Stimulated activated CD4-positive, alpha-beta T cell treated with anti-CD3 and anti-CD28 coated beads, Interleukin-4, amount 100 ng/mL, for 4 hours (primary cell): ENCODE measurements around the gene HS6ST3.

Source experiments
- DNase-seq, 2 experiments: peaks; one replicate each; pipeline ENCODE4 v3.0.0-alpha.2; 2020

Gene HS6ST3

DNA sequence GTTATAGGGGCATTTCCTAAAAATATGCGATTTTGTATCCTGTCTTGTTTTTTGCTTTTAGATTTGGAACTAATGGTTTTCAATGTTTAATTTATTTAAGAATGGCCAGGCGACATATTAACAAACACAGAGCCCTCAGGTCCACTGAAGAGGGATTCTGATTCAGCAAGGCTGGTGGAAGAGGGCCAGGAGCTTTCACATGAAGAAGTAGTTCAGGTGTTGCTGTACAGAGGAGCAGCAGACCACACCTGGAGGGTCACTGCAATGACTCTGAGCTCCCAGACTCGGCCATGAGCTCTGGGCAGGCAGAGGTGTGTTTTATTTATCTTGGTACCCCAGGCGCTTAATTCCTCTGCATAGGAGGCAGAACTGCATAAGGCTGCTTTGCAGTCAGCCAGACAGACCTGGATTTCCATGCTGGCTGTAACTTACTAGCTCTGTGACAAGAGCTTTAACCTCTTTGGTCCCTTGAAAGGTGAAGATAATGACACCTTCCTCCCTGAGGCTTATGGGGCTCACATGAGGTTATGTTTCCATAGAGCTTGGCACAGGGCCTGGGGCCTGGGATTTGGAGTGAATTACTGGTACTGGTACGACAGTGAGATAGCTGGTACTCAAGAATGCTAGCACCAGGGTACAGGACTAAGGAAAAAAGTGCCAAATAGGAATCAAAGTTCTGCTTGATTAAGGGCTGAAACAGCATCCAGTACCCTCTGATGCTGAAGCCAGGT is 719.6 kb downstream of the HS6ST3 start:
- no peak for DNase-seq

DNA sequence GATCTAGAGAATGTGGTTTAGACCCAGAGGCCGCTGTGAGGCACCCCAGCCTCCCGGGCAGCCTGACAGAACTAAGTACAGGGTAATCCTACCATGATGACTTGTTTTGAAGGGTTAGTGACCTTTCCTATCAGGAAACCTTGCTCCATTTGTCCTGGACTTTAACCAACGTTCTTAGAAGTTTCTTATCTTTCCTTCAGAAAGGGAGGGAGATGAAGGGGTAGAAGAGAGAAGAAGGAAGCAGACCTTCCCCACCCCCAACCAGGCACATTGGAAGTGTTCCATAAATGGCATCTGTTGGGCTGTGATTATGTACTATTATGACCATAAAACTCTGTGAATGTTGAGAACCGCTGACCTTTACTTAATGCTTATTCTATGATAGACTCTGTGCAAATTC is 720.2 kb downstream of the HS6ST3 start:
- no peak for DNase-seq

DNA sequence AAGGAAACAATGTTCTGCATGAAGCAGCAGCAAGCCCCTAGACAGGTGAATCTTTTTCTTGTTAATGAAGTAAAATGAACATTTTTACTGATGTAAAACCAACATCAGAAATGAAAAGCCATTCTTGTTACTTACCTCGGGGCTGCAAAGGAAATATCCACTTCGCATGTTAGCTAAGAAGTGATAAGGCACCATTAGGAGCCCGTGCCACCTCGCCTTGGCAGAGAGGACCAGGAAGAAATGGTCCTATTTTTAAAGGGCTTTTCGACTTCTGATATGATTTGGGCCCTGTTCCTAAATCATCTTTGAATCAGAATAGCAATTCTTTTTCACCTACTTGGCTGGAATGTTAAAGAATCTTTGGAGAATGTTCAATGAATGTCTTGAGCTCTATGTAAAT is 721.1 kb downstream of the HS6ST3 start:
- DNase-seq, result no peak

DNA sequence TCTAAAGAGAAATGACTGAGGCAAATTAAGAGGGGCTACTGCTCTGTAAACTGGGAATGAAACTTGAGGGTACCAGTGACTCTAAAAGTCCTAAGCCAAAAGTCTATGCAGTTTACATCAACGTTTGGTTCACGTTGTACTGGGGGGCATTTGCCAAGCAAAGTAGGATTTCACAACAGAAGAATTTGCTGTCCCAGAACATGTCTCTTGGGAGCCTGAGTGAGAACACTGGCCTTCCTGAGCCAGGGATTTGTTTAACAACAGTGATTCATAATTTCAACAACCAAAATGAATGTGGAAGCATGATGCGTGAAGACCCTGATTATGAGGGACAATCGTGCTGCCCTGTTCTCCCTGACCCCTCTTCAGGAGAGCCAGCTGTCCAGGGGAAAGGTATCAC is 726.4 kb downstream of the HS6ST3 start:
- no peak for DNase-seq

DNA sequence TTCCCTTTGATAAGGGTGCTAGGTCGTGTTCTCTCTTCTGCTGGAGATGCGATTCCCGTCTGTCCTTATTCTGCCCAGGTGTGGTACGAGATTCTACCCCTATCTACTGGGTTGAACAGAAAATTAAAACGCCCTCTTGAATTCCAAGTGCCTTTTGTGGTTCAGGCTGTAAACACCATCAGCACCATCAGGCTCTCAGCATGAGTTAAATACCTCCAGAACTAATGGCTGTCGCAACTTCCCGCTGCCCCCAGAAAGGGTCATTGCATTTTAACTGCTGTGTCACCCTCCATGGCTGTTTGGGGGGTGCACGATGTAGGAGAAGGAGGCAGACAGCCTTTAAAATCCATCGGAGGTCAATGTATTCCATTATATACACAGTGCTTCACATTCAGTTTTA is 727.0 kb downstream of the HS6ST3 start:
- no peak for DNase-seq

DNA sequence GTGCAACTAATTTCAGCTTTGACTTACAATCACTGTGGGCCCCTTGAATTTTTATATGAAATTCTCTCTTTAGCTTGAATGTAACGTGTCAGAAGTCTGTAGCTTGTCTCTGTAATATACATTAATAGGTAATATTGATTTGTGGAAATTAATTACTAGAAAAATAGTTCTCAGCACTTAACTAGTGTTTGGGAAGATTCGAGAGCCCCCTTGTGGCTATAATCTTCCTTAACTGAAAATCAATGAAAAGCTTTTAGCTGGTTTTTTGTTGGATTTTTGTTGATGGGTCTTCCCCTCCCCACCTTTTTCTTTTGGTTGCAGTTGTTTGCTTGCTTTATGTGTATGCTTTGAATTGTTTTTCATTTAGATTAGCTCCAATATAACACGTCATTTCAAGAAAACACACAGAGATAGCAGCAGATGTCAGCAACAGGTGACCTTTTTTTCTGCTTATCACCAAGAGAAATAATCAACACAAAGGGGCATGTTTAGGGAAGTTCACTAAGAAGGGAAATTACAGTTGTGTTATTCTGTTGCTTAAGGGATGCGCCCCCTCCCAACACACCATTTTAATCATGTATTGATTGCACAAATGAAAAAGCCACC is 727.5 kb downstream of the HS6ST3 start:
- no peak for DNase-seq

DNA sequence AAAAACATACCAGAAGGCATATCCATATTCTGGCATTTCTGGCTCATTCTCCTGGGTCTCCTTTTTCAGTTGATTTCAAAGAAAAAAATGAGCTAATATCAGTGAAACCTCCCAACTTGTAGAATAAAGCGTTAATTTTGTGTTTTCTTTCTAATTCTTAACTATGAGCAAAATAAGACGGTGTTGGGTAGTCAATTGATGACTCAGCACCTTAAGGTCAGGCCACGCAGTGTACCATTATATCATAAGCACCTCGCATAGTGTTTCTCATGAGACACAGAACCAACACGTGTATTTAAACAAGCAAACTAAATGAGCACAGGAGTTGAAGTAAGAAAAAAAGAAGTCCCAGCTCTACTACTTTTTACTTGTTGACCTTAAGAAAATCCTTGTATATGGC is 729.5 kb downstream of the HS6ST3 start:
- no peak for DNase-seq

DNA sequence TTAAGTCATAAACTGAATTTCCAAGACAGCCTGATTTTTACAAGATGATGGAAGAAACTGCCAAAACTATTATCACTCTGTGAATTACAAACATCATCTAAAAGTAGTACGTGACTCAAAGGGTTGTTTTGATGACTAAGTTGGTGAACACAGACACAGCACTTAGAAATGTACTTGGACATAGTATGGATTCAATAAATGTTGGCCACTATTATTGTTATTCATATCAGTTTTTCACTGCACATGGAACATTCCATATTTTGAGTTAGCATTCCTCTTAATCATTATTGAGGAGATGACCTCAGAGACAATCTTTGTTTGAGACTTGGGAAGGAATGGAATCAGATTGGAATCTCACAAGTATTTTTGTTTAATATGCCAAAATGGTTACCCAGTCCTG is 731.5 kb downstream of the HS6ST3 start:
- DNase-seq, result no peak

DNA sequence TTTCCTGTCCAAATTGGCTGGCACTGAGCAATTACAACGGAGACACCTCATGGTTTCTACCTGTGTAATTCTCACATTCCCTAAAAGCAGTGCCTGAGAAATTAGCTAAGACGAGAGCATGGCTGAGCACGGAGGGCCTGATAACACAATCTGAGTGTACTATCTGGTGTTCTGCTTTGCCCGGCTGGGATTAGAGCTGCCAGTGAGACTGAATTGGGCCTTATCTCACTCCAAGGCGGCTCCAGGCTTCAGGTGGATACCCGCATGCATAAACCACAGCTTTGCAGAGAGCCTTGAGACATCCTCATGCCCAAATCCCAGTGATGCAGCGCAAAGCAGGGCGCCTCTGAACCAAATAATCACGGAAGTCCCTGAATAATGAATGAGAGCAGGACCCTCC is 732.1 kb downstream of the HS6ST3 start:
- no peak for DNase-seq

DNA sequence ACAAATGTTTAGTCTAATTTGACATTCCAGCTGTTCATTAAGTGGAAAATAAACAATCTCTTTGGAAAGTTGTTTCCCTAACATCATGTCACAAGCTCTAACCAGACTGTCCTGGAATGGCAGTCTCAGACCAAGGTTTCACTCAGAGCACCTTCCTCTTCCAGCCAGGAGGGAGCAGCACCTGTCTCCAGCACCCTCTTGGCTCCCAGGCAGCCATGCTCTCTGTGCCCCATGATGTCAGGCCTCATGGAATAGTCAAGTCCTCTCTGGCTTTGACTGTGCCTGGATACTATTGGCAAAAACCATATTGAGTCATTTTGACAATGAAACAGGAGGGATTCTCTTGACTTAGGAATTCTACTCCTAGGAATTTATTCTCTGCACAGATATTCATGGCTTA is 733.0 kb downstream of the HS6ST3 start:
- DNase-seq, result no peak

DNA sequence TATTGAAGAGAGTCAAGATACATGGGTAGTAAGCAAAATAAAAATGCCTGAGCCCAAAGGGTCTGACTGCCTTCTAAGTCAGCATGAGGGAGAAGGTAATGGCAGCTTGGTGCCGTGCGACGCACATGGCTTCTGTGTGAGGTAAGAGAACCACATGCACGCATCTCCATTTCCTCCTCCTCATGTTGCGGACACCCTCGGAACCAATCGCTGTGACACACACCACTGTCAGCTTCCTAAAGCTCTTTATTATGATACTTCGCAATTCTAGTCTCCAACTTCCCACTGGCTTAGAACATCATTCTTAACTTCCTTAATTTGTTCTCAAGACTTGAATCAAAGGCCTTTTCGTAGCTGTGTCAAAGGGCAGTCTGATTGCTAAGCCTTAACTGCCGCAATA is 734.2 kb downstream of the HS6ST3 start:
- no peak for DNase-seq

DNA sequence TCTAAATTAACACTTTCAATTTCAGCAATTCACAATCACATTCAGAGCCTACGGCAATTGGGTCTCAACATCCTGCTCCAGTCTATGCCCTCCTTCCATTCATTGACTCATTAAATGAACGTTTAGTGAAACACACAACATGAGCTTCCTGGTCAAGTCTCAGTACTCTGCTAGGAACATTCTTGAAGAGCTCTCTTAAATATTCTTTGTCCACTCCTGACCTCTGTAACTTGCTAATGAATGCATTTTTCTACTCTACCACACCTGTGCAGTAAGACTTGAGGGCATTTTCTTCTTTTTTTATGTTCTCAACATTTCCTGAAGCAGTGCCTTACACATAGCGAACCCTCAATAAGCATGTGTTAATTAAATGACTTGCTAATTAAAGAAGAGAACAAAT is 735.7 kb downstream of the HS6ST3 start:
- no peak for DNase-seq

DNA sequence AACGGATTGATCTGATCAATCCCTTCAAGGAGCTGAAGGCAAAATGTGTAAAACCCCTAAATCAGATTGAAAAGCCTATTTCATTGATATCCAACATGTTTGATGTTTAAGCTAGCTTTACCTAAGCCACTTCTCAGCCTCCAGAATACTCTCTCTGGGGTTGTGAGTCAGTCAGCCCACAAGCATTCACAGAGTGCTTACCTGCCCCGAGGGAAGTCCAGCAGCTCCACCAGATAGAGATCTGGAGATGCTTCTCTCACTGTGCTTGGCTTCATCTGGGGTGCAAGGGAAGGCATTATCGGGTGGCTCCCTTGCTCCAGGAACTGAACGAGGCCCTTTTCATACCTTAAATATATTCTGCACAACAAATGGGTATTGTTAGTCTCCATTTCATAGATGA is 744.7 kb downstream of the HS6ST3 start:
- no peak for DNase-seq

DNA sequence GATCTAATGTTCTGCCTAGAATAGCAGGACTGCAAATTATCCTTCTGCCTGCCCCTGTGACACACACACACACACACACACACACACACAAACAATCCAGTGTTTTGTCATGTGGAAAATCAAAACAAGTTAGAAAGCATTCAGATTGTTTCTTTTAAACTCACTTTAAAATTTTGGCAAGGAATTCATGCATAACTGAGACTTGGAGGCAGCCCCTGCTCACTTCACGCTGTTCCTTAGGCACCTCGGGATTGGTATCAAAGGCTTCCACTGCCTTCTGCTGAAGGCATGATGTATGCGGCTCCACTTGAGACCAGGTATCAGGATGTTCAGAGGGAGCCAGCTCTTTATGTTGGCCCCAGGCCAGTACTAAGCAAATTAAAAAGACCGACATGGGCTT is 745.6 kb downstream of the HS6ST3 start:
- DNase-seq, result no peak

DNA sequence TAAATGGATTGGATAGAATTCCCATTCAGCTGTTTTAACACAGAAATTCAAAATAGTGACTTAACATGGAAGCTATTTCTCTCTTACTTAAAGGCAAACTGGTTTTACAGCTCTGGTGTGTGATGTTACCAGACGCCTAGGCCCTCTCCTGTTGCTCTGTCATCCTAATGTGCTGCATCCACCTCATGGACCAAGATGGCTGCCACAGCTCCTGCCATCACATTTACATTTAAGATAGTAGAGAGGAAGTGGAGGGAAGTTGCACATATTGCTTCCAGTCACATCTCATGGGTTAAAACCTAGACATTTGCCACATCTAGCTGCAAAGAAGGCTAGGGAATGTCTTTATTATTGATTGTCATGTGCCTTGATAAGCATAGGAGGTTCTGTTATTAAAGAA is 746.8 kb downstream of the HS6ST3 start:
- no peak for DNase-seq

DNA sequence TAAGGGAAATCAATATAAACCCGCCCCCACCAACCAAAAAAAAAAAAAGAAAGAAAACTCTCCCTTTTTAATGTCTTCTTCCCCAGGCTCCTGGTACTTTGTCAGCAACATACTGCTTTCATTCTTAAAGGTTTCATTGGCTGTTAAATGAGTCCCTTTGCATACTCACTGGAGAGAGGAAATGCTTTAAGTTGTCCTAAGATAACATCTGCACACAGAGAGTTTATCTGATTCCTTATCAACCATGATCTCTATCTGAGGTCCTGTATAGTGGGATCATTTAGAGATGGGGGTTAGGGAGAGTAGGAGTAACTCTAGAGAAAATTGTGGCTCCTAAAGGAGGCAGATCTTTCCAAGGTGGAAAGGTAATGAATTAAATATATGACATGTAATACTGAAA is 747.9 kb downstream of the HS6ST3 start:
- DNase-seq, result no peak

DNA sequence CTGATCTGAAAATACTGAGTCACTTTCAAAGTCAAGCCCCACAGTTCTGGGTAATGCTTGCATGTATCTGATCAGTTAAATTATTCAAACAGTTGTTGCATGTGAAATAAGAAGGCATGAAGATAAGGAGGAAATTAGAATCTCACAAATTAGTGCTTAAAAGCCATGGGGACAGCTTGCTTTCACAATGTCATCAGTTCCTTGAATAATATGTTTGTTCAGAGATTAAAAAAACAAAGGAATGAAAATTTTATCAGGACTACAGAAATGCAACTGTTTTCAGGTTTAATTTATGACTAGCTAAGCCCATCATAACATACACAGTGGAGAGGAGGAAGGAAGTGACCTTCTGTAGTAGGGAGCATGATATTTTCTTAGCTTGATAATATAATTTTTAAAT is 754.3 kb downstream of the HS6ST3 start:
- no peak for DNase-seq

DNA sequence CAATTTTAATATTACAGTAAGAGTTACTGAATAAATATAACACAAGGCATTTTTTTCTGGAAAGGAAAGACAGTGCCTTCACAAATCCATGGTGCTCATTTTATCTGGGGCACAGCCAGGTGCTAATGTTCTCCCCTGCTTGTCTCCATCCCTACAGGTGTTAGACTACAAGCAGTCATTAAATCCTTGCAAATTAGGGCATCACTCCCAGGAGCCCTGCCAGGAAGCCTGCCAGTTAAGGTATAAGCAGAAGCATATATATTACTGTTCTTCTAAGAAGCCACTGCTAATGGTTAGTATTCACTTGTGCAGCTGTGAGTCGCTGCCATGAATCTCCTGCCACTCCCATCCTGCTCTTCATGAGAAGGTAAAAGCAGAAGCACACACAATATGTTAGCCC is 754.7 kb downstream of the HS6ST3 start:
- DNase-seq, result no peak

DNA sequence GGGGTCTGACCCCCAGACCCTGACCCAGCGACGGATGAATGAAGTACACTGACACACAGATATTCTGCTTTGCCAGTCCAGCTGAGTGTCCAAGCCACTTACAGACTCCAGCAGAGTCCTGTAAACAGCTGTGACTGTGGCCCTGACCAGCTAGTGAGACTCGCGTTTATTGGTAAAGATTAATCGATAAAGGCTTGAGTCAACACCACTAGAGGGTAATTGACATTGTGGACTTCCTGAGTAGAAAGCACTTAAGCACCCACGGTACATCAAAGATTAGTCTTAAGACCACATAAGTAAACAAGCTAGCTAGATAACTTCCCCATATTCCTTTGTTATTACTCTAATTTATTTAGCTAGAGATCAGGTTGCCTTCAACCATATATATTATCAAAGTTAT is 758.4 kb downstream of the HS6ST3 start:
- no peak for DNase-seq

DNA sequence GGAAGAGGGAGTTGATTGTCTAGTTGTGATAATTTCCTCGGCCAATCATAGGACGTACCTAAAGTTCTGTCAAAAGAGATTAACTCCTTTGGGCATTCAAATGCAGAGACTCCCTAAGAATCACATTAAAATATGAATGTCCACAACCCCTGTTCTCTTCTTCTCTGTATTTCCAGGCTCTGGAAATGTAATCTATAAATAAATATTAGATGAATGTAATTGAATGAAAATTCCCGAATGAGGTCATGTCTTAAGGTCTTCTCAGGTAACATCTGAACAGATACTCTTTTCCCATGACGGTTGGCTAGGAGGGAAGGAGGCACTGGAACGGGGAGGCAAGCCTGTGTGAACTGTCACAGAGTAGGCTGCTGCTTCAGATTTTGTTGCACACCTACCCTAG is 759.2 kb downstream of the HS6ST3 start:
- no peak for DNase-seq

DNA sequence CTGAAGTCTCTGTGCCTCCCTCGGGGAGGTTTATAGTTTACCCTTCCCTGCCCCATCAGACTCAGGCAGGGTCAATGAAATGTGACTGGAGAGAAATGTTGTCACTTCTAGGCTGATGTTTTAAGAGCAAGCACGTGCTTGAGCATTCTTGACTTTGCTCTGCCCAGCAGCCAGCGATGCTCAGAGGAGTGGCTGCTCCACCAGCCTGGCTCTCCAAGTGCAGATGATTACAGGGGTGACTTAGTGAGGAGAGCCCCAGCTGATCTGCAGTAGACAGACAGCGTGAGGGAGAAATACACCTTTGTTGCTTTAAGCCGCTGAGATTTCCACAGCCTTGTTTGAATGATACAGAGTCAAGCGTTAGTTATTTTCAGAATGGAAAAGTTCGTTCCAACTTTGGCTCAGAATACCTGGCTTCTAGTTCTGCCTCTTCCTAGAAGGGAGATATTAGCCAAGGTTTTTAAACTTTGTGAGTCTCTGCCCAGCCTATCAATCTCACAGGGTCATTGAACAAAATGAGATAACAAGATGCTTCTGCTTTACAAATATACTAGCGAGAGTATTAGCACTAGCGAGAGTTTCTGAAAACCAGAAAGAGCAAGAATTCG is 760.7 kb downstream of the HS6ST3 start:
- no peak for DNase-seq

DNA sequence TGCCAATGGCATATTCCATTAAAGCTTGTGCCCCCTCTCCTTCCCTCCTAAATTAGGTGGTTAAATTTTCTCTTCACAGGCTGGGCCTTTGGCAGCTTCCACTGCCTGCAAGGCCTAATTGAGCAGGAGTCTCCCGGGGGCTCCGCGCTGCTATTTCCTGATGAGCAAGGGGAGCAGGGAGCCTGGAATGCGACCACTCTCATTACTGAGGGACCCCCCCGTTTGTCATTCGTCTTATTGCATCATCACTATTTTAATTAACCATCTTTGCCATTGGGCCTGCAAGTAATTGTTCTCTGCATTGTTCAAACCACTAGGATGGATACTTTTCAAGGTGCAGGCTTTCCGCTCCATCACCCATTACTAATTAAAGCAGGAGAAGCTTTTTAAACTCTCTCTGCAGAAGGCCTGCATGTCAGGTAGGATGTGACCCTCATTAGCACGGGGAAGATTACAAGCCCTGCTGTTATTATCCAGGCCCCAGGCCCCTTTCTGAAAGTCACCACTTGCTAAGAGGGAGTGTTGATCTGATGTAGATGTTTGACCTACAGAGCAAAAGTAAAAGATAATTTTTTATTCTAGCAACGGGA is 762.0 kb downstream of the HS6ST3 start:
- no peak for DNase-seq

DNA sequence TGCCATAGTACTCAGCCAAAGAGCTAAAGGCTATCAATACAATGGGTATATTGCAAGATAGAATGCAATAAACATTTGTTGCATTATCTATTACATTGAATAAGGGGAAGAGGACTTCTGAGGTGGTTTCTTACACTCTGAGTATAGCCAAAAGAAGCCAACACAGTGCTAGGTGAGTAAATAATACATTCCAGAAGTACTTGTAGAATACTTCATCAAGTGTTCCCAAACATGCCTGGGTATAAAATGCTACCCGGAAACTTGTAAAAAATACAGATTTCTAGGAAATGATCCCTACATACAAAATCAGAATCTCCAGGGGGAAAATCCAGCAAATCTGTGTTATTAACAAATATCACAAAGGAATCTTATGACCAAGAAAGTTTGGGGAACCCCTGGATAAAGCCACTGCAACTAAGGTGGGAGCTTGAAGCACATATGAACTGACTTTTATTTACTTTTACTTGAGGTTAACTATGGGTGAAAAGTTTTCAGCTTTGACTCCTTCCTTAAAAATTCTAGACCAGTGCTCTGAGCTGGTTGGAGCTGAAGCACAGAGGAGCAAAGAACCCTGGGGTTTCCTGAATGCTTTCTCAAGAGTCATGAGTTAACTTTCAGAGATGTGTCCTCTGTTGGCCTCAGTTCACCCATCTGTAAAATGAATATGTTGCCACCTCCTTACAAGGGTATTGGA is 768.4 kb downstream of the HS6ST3 start:
- DNase-seq, result no peak

DNA sequence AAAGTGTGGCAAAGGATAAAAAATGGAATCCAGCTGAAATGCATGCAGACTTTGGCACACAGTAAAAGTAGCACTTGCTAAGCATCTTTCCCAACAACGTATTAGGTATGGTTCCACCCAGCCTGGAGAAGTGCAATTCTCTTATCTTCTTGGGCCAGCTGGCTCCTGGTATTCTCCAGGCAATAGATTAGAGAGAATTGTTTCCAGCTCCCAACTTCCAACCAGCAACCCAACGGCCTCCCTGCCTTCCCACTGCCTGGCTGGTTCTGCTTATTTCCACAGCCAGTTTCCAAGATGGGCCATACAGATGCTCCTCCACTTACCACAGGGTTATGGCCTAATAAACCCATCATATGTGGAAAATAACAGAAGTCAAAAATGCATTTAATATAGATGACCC is 771.0 kb downstream of the HS6ST3 start:
- DNase-seq, result no peak
